ENCODE results near the gene IRAK3.
"Not testable (repeated sequence)": the region's sequence is repeated elsewhere in the genome, so short reads cannot be mapped to it uniquely, and the experiment has no call there.

Gene IRAK3

DNA sequence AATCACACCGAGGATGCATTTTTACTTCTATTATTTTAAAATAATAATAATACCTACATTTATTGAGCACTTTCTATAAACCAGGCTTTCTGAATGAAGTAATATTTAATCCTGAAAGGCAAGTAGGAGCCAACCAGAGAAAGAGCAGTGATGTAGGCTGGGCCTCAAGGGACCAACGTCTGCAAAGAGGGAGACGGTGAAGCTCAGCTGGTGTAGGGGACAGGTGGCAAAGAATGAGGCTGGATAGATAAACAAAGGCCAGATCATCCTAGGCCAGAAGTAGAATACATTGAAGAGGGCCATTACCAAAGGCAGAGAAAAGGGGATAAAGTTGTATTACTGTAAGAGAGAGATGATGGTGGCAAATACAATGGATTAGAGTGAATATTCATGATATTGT lies 18.4 kb upstream of the IRAK3 start:
- no peak for DNase-seq

DNA sequence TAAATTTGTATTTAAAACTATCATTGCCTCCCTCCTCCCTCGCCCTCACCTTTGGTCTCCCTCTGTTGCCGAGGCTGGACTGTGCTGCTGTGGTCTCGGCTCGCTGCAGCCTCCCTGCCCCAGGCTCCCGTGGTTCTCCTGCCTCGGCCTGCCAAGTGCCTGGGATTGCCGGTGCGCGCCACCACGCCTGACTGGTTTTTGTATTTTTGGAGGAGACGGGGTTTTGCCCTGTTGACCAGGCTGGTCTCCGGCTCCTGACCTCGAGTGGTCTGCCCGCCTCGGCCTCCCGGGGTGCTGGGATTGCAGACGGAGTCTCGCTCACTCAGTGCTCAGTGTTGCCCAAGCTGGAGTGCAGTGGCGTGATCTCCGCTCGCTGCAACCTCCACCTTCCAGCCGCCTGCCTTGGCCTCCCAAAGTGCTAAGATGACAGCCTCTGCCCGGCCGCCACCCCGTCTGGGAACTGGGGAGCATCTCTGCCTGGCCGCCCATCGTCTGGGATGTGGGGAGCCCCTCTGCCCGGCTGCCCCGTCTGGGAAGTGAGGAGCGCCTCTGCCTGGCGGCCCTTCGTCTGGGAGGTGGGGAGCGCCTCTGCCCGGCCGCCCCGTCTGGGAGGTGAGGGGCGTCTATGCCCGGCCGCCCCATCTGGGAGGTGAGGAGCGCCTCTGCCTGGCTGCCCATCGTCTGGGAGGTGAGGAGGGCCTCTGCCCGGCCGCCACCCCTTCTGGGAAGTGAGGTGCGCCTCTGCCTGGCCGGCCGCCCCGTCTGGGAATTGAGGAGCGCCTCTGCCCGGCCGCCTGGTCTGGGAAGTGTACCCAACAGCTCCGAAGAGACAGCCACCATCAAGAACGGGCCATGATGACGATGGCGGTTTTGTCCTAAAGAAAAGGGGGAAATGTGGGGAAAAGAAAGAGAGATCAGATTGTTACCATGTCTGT lies 14.4 kb upstream of the IRAK3 start:
- DNase-seq = not testable (repeated sequence)

DNA sequence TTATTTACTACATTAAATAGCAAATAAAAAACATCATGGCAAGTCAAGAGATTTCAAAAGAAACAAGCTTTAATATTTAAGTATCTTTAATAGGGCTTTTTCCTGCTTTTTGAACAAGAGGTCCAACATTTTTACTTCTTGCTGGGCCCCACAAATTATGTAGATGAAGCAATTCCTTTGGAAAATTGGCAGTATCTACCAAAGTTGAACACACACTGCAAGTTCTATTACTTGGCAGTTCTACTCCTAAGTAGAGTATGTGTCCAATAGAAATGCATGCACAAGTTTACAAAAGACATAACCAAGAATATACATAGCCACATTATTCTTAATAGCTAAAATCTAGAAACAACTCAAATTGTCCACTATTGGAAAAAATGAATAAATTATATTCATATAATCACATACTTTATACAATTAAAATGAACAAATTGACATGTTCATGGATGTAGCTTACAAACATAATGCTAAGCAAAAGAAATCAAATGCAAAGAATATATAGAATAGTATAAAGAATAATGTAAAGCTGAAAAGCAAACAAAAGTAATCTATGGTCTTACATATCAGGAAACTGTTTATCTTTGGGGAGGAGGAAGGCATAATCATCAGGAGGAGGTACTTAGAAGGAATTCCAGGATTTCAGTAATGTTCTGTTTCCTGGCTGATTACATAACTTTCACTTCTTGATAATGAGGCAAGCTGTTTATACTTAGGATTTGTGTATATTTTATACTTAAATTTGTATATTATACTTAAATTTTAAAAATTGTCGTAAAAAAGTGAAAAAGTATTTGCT lies 12.7 kb upstream of the IRAK3 start:
- DNase-seq = no peak

DNA sequence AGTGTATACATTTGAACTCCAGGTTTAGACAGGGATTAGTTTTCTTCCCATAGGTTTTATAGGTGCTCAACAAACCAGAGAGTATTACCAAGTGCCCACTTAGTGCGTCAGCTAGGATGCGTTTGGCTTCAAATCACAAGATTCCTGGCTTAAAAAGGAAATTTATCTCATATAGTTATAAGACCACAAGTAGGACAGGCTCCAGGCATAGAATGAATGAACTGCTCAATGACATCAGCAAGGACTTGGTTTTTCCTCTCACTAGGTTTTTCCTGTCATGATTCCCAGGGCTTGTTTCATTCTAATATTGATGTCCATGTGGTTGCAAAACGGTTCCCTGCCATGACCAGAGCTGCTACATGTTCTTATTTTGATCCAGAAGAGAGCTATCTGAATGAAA lies 6.1 kb upstream of the IRAK3 start:
- DNase-seq = no peak

DNA sequence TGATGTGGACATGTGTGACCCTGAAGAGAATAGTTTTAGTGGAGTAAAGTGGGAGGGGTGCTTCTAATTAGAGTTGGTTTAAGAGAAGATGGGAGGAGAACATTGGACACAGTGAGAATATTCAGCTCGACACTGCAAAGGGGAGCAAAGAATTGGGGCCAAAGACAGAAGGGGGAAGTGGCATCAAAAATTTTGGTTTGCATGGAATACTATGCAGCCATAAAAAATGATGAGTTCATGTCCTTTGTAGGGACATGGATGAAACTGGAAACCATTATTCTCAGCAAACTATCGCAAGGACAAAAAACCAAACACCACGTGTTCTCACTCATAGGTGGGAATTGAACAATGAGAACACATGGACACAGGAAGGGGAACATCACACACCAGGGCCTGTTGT lies 4.2 kb upstream of the IRAK3 start:
- DNase-seq = not testable (repeated sequence)

DNA sequence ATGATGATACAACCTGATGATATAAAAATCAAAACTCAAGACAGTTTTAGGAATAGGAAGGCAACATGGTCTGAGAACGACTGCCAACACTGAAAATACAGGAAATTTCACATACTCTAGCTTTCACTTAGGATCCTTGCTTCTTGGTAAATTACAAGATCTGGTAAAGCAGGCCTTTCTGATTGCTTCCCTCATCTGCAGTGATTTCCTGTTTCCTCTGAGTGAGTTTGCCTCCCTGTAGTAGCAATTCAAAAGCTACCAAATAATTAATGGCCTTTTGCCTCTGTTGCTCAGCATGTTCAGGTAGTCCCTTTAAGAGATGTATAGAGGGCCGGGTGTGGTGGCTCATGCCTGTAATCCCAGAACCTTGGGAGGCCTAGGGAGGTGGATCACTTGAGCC lies 2.0 kb upstream of the IRAK3 start:
- no peak for DNase-seq

DNA sequence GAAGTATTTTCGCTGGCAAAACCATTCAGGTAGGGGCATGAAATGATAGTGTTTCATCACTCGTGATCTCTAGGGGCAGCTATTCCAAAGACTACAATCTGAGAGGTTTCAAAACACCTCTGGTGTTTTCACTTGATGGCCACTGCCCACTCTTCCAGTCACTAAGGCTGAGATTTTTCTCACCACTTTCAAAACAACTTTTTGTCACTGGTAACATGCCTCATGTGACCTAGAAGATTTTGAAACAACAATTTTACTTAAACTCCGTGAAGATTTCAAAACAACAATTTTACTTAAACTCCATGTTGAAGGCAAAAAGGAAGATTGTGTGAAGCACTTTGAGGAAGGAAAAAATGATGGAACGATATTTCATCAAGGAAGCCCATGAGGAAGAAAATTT lies 1.2 kb upstream of the IRAK3 start:
- DNase-seq = no peak

DNA sequence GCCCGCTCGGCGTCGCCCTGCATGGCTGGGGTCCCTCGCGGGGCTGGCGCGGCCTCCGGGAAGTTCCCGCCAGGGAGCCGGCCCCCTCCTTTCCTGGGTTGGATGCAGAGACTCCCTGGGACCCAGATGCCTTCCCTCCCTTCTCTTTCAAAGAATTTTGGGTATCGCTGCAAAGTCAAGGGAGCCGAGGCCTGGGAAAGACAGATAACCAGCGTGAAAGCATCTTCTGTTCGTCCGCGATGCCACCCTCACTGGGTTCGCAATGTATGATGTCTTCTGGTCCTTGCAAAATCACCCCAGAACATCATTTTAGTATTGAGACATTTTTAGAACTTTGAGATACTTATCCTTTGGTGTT lies 451 bp downstream of the IRAK3 start:
- DNase-seq = no peak

DNA sequence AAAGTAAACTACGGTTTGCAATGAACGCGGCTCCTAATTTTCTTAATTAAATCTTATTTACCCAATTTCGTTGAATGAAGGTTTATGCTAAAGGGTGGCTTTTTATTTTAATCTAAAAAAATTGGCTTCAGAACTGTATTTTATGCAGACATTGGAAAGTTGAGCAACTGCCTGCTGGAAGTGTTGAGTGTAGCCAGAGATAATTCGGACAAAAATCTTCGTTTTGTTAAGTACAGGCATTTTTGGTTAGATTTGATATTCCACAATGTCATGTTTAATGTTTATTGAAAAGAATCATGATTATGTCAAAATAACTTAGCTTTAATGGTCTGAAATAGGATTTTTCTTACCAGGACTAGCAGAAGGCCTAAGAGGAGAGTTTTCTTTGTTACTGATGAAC lies 875 bp downstream of the IRAK3 start:
- no peak for DNase-seq

DNA sequence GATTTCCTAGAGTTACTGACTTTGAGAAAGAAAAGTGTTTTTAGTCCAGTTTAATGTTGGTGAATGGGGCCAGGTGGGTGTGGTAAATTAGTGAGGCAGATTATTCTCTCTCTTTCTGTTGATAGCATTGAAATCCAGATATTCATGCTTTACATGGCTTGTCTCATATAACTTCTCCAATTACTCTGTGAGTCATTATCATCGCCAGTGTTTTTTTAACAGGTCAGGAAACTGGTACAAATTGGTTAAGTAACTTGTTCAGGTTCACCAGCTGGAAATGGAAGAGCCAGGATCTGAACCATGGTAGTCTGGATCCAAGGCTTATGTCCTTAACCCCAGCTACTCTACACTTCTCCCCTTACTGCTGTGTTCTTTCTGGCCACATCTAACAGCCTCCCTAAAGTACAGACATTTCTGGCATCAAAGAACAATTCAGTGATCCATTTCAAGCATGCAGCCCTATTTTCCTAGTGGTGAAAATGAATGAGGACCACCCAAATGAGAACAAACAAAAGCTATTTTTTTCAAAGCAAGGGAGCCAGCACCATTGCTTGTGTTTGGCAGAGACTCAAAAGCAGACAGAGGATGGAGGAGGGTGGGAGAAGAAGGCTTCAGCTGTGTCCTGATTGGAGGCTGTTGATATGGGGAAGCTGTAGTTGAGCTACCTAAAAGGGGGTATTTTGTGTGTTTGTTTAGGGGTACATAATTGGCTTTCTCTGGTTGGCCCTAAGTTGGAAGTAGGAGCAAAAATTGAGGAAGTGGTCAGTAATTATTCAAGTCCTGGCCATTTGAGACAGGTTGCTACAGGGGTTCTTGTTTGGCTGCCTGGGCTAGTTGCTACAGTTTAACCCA lies 1.7 kb downstream of the IRAK3 start:
- DNase-seq = no peak

DNA sequence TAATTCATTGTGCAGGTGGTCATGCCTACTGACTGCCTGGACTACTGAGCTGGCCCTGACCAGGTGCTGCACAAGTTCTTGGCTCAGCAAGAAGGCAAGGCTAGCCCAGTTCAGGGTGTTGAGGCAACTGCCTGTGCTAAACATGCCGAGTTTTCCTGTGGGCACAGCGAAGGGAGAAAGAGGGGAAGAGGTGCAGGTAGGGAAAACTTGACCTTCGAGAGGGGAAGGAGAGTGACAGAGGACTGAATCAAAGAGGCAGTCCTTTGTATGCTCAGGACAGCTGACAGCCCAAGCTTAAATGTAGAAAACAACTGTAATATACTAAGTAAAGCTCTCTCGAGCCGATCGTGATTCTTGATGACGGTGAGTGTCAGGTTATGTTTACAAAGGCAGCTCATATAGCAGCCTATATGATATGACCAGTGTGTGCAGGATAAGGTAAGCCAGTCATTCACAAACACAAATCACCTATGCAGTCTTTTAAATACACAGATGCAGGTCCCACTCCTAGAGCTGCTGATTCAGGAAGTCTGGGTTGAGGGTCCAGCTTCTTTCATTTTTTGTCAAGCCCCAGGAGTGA lies 2.6 kb downstream of the IRAK3 start:
- DNase-seq = peak; percentile 60

DNA sequence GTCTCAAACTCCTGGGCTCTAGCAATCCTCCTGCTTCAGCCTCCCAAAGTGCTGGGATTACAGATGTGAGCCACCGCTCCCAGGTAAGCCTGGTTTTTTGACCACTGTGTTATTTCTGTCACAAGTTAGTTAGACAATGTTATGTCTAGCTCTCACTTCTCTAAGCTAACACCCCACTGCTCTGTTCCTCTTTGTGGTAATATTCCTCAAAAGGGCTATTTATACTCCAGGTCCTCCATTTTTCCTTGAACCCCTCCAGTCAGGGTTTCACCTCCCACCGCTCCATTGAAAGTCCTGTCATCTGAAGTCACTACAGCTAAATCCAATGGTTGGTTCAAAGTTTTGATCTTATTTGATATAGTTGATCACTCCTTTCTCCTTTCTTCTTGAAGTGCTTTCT lies 5.1 kb downstream of the IRAK3 start:
- DNase-seq = no peak

DNA sequence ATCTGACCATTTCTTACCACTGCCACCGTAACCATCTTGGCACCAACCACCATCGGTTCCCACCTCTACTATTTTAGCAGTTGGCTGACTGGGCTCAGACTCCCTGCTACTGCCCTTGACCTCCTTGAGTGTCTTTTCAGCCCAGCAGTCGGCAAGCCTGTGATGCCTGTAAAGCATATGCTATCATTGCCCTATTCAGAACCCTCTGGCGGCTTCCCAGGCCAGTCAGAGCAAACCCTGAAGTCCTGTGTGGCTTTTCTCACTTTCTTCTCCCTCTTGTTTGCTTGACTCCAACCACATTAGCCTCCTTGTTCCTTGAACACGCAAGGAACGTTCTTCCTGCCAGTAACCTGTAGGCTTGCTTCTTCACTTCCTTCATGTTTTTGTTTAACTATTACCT lies 6.2 kb downstream of the IRAK3 start:
- no peak for DNase-seq

DNA sequence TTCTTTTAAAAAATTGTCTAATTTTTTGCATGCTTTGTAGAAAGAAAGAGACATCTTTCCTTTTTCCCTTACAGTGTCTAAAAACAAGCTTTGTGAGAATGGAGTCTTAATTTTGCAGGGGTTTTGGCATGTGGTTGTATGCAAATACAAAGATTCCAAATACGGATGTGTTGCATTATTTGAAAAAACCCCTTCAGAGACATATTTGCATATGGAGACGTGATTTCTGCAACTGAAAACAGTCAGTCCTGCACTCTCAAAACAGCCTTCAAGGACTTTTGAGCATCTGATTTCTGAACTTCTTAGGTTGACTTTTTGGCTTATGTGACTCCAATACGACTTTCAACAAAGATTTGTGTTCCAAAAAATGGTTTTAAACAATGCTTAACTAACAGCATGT lies 7.8 kb downstream of the IRAK3 start:
- DNase-seq = no peak

DNA sequence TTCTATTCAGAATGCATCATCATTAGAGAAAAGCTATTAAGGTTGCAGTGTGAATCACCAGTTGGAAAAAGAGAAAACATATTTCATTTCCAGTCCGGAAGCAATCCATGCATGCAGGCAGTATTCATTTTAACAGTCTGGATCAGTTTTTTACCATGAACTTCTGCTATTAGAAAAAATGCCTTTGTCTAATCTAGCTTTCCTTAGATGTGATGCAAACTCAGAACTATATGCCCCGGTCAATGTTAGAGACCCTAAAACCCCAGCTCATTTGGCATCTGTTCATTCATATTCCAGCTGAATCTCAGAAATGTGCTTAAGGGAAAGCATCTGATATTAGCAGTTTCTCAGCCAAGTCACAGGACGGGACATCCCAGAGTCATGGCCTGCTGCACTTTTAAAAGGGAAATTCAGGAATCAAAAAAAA lies 8.5 kb downstream of the IRAK3 start:
- no peak for DNase-seq

DNA sequence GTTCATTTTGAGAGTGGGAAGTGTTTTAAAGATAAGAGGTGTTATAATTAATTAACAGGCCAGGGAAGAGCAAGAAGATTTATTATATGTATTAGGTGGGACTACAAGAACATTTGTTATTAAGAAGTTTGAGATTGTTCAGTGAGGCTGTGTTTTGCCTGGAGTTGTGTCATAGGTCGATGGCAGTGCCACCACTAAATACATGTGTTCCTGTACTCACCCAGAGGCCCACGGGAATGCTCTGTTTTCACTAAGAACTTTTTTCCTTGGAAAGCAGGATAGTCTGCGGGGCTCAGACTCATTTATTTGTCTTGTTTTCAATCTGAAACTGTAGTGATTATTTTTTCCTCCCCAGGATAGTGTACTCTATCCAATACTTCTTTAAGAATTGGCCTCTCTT lies 10.1 kb downstream of the IRAK3 start:
- no peak for DNase-seq

DNA sequence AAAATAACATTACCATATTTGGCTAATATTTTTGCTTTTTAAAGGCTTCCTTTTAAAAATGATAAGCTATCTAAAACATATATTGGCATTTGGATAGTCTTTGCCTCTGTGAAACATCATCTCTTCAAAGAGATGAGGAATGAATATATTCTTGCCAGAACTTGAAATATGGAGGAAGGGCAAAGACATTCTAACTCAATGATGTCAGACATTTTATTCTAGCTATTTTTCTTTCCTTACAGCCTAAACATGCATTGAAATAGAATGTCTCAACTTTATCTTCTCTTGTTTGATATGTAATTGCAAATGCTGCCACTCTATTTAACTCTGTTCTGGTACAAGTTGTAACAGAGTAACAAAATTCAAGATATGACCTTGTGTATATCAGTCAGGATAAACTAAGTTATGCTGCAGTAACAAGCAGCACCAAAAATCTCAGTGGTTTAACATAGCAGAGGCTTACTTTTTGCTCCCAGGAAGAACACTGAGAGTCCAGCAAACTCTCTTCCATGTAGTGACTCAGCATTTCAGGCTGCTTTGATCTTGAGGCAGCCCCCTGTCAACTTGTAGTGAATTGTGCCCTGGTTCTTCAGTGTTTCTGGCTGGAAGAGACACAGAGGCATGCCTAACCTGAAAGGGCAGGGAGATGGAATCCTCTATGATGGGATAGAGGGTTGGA lies 11.0 kb downstream of the IRAK3 start:
- DNase-seq = no peak

DNA sequence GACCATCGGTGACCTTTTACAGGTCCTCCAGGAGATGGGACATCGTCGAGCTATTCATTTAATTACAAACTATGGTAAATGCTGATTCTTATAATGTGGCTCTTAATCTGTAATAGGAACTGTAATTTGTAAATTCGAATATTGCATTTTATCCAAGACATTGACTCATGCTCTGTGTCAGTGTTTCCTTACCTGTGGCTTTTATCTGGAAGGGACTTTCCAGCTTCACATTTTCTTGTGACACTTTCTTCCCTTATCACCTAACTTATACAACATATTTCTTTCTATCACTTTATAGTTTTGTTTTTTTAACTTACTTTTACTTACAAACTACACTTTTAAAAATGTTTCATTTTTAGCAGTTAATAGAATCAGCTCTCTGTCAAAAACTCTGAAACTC lies 14.8 kb downstream of the IRAK3 start:
- no peak for DNase-seq

DNA sequence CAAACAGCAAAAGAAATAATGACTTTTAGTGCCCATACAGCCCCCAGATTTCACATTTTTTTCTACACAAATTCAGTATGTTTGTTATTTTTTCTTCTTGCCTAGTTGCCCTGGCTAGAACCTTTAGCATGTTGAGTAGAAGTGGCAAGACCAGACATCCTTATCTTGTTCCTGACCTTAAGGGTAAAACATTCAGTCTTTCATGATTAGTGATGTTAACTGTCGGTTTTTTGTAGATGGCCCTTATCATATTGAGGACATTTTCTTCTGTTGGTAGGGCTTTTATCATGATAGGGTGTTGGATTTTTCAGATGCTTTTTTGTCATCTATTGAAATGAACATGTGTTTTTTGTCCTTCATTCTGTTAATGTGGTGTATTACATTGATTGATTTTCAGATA lies 17.1 kb downstream of the IRAK3 start:
- DNase-seq = no peak

DNA sequence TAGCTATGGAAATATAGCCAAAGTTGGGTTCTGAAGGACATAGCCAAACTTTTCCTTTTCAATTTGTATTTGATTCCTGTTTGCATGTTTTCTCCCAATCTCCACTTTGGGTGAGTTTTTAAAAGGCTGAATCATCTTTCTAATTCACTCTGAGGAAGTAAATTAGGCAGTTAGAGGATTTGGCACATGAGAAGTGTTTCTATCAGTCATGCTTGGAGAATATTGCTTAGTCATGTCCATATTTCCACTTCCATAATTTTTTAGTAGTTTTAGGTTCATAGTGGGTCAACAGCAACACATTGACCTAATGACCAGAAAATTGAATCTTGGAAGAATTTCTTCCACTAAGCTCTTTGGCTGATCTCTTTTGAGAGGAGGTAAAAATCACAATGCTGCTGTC lies 21.8 kb downstream of the IRAK3 start:
- DNase-seq = no peak

DNA sequence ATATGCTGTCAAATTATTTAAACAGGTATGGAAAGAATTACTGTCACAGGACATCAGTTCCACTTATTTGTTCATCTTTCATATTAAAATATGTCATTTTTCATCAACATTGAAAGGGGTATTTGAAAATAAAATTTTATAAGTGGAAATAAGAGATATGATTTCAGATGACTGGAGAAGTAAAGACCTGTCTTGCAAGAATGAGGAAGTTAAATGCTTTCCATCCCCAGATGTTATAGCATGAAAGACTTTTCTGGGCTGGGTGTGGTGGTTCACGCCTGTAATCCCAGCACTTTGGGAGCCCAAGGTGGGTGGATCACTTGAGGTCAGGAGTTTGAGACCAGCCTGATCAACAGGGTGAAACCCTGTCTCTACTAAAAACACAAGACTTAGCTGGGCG lies 22.6 kb downstream of the IRAK3 start:
- not testable (repeated sequence) for DNase-seq

DNA sequence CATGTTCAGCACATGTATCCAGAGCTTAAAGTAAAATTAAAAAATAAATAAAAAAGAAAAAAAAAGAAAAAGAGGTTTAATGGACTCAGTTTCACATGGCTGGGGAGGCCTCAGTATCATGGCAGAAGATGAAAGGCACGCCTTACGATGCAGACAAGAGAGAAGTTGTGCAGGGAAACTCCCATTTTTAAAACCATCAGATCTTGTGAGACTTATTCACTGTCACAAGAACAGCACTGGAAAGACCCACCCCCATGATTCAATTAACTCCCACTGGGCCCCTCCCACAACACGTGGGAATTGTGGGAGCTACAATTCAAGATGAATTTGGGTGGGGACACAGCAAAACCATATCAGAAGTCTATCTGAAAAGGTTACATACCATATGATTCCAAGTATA lies 24.0 kb downstream of the IRAK3 start:
- not testable (repeated sequence) for DNase-seq
